ENCODE data around the gene NEDD4L. TPM values are rescaled to one million over a fixed set of nuclear protein-coding genes. Genes with fewer than 3 reads are reported as not detected.

Gene NEDD4L
- total and polyA plus RNA-seq, 2 experiments from 2014 or later = 36.2 to 72.3 TPM

GRCh38 chr18:58128381-58129374 is 84.7 kb downstream of the NEDD4L start:
- no peak overlapping the region for H2AFZ ChIP-seq
- H3K4me1 ChIP-seq (ENCODE audit: insufficient read depth) = no peaks in the 10 kb centered on the region
- H3K9me2 ChIP-seq (ENCODE audit: insufficient read depth) = no peaks in the 10 kb centered on the region
- no peak overlapping the region for H3K27ac Mint-ChIP-seq
- peaks cover 9% of the 10 kb centered on the region; the same call in 1 of the 3 replicates for H3K4me1 Mint-ChIP-seq
- H4K20me1 ChIP-seq (replicated peaks; ENCODE audit: insufficient read depth) = no peaks in the 10 kb centered on the region; the same call in 1 of the 2 replicates
- H3K27ac ChIP-seq (ENCODE audit: low read depth) = no peak overlapping the region
- H3K79me2 ChIP-seq (replicated peaks; ENCODE audit: insufficient read depth) = peaks cover 76% of the 10 kb centered on the region
- DNase-seq (ENCODE audit: low spot score) (no peak), ATAC-seq (no peak)
- no peak overlapping the region for H3K4me3 Mint-ChIP-seq
- H3K4me2 ChIP-seq = no peak overlapping the region
- no peak overlapping the region for H3K4me3 ChIP-seq
- H3K9me3 Mint-ChIP-seq = no peaks in the 10 kb centered on the region
- no peaks in the 10 kb centered on the region for H3K27me3 Mint-ChIP-seq (ENCODE audit: insufficient read depth, low read depth, poor library complexity)
- H3K36me3 Mint-ChIP-seq (ENCODE audit: low read depth) = peaks cover 2% of the 10 kb centered on the region; the same call in 2 of the 3 replicates
- H3K36me3 ChIP-seq (ENCODE audit: insufficient read depth) = no peaks in the 10 kb centered on the region
- no peaks in the 10 kb centered on the region for H3K27me3 ChIP-seq (ENCODE audit: insufficient read depth)
- TF ChIP-seq ZNF114 (CRISPR knock-in tag; IDR thresholded peaks at IDR 0.05) (no peak), ZNF462 (CRISPR knock-in tag; IDR thresholded peaks at IDR 0.05) (no peak), ETS1 (IDR thresholded peaks at IDR 0.05) (no peak), ZNF331 (CRISPR knock-in tag; IDR thresholded peaks at IDR 0.05; ENCODE audit: low read depth) (no peak), JUNB (IDR thresholded peaks at IDR 0.05; ENCODE audit: unreplicated experiment) (no peak), CREB1 (CRISPR knock-in tag; IDR thresholded peaks at IDR 0.05; ENCODE audit: low read depth) (no peak), EZH2 (IDR thresholded peaks at IDR 0.05; ENCODE audit: low read depth, unreplicated experiment) (no peak), REST (IDR thresholded peaks at IDR 0.05; ENCODE audit: unreplicated experiment) (no peak), EZH2phosphoT487 (IDR thresholded peaks at IDR 0.05; ENCODE audit: unreplicated experiment) (no peak), NANOG (IDR thresholded peaks at IDR 0.05; ENCODE audit: borderline replicate concordance) (no peak), STAT1 (IDR thresholded peaks at IDR 0.05; ENCODE audit: unreplicated experiment) (no peak), CTCF (conservative IDR thresholded peaks at IDR 0.05; ENCODE audit: low read depth in 2 of 2) (no peak), POLR2AphosphoS5 (IDR thresholded peaks at IDR 0.05; ENCODE audit: low read depth) (no peak)
- no peaks in the 10 kb centered on the region for H3F3A ChIP-seq (replicated peaks; ENCODE audit: low read depth)
